Body of pancreas (tissue), 4 donors: Measurements from ENCODE around the gene TENM4.

ENCODE experiments used
- CTCF ChIP-seq, 7 experiments: fragments of 450-650 bp in 4 of 7; fragments of 200-600 bp in 3 of 7; sonication (generic) in 3 of 7; IDR thresholded peaks; one replicate each; pipeline ENCODE4 v1.5.1; 2016 to 2019; ENCODE audit warnings: antibody characterized with exemption in 7 of 7
- POLR2A ChIP-seq, 3 donors: fragments of 450-650 bp; IDR thresholded peaks; one replicate each; pipeline ENCODE4 v1.6.1; 2016; ENCODE audit warnings: antibody characterized with exemption in 3 of 3, mild to moderate bottlenecking in 2 of 3

- TF ChIP-seq POLR2A (IDR thresholded peaks at IDR 0.05) (no peak), CTCF (IDR thresholded peaks at IDR 0.05) (no peak)
Observed at GRCh38 chr11:78883506-78883905, 557.3 kb downstream of the TENM4 start.
